ENCODE data around the gene SLC4A4. TPM values are rescaled to one million over a fixed set of nuclear protein-coding genes. Genes with fewer than 3 reads are reported as not detected.
A peak's percentile ranks its signal among the peaks of the same experiment; 100 is the strongest.

Gene SLC4A4
- under 0.01 and 0.29 TPM in 2 replicates for total RNA-seq (2014; rRNA removed; shearing (Covaris generic))

GRCh38 chr4:71338846-71339593 lies at the start of gene SLC4A4:
SLC4A4 (plus strand) TSS chr4:71339020.
- DNase-seq (ENCODE audit: low read depth), result peak; percentile 35

- no peak for DNase-seq (ENCODE audit: low read depth)
Measured at GRCh38 chr4:71290074-71290473, 48.7 kb upstream of the SLC4A4 start.

- no peak for DNase-seq (ENCODE audit: low read depth)
Measured at GRCh38 chr4:71290476-71290875, 48.3 kb upstream of the SLC4A4 start.

- no peak for DNase-seq (ENCODE audit: low read depth)
Measured at GRCh38 chr4:71292228-71292627, 46.6 kb upstream of the SLC4A4 start.

- no peak for DNase-seq (ENCODE audit: low read depth)
Measured at GRCh38 chr4:71293705-71294104, 45.1 kb upstream of the SLC4A4 start.

- DNase-seq (ENCODE audit: low read depth), result no peak
Measured at GRCh38 chr4:71294301-71294700, 44.5 kb upstream of the SLC4A4 start.

- DNase-seq (ENCODE audit: low read depth), result peak; percentile 14
Measured at GRCh38 chr4:71296945-71297344, 41.9 kb upstream of the SLC4A4 start.

GRCh38 chr4:71300362-71300761 lies 38.5 kb upstream of the SLC4A4 start:
- DNase-seq (ENCODE audit: low read depth), result no peak

- DNase-seq (ENCODE audit: low read depth), result no peak
Measured at GRCh38 chr4:71300964-71301363, 37.9 kb upstream of the SLC4A4 start.

GRCh38 chr4:71303287-71303686 lies 35.5 kb upstream of the SLC4A4 start:
- DNase-seq (ENCODE audit: low read depth), result no peak

- no peak for DNase-seq (ENCODE audit: low read depth)
Measured at GRCh38 chr4:71303850-71304249, 35.0 kb upstream of the SLC4A4 start.

- DNase-seq (ENCODE audit: low read depth), result no peak
Measured at GRCh38 chr4:71304289-71304850, 34.5 kb upstream of the SLC4A4 start.

GRCh38 chr4:71307729-71308128 lies 31.1 kb upstream of the SLC4A4 start:
- DNase-seq (ENCODE audit: low read depth), result no peak

- DNase-seq (ENCODE audit: low read depth), result no peak
Measured at GRCh38 chr4:71322425-71322824, 16.4 kb upstream of the SLC4A4 start.

- no peak for DNase-seq (ENCODE audit: low read depth)
Measured at GRCh38 chr4:71333368-71333767, 5.5 kb upstream of the SLC4A4 start.

GRCh38 chr4:71333960-71334359 lies 4.9 kb upstream of the SLC4A4 start:
- no peak for DNase-seq (ENCODE audit: low read depth)

- DNase-seq (ENCODE audit: low read depth), result no peak
Measured at GRCh38 chr4:71334465-71334882, 4.3 kb upstream of the SLC4A4 start.

GRCh38 chr4:71343670-71344466 lies 5.0 kb downstream of the SLC4A4 start:
- DNase-seq (ENCODE audit: low read depth), result no peak

- DNase-seq (ENCODE audit: low read depth), result no peak
Measured at GRCh38 chr4:71346710-71347109, 7.9 kb downstream of the SLC4A4 start.

GRCh38 chr4:71348586-71348985 lies 9.8 kb downstream of the SLC4A4 start:
- no peak for DNase-seq (ENCODE audit: low read depth)

- DNase-seq (ENCODE audit: low read depth), result no peak
Measured at GRCh38 chr4:71355045-71355444, 16.2 kb downstream of the SLC4A4 start.

- DNase-seq (ENCODE audit: low read depth), result no peak
Measured at GRCh38 chr4:71355971-71356370, 17.2 kb downstream of the SLC4A4 start.
